Activated naive CD8-positive, alpha-beta T cell treated with anti-CD3 and anti-CD28 coated beads, Interleukin-2, amount 10 ng/mL, durations not matched to agents 7 days and 5 days (primary cell): Measurements from ENCODE around the gene FAM24B. TPM values are rescaled to one million over a fixed set of nuclear protein-coding genes. Genes with fewer than 3 reads are reported as not detected.

Experiments used
- ATAC-seq: fragments of 150-1000 bp; cut with Tn5 transposase; one replicate; pipeline ENCODE4 v1.10.0; 2021; ENCODE audit warnings: low read depth, moderate library complexity
- POLR2A ChIA-PET: fragments of 350-600 bp; sonication (Branson Sonifier 250); formaldehyde crosslinking; loops from one replicate; lab custom pipeline; 2021; ENCODE audit warnings: antibody characterized with exemption; lab: Charles Lee
- DNase-seq: peaks from one replicate; pipeline ENCODE4 v3.0.0; 2021
- H3K27ac Mint-ChIP-seq: one replicate; pipeline ENCODE4 v1.8.0; 2022; ENCODE audit warnings: mild to moderate bottlenecking, mixed read lengths
- H3K27me3 Mint-ChIP-seq: one replicate; pipeline ENCODE4 v1.8.0; 2022; ENCODE audit warnings: mild to moderate bottlenecking, moderate library complexity, mixed read lengths
- H3K36me3 Mint-ChIP-seq: one replicate; pipeline ENCODE4 v1.8.0; 2021; ENCODE audit warnings: mild to moderate bottlenecking, mixed read lengths
- H3K4me1 Mint-ChIP-seq: one replicate; pipeline ENCODE4 v1.8.0; 2021; ENCODE audit warnings: mixed read lengths
- H3K4me3 Mint-ChIP-seq: one replicate; pipeline ENCODE4 v1.8.0; 2022; ENCODE audit warnings: mild to moderate bottlenecking, moderate library complexity, mixed read lengths
- H3K9me3 Mint-ChIP-seq: one replicate; pipeline ENCODE4 v1.8.0; 2021; ENCODE audit warnings: mixed read lengths
- total RNA-seq, 2 experiments: library from RNA; stranded (reverse); gene quantifications; one replicate each; pipeline ENCODE4 v1.2.3, GENCODE V29; 2021

Gene FAM24B
- total RNA-seq, 2 experiments from 2014 or later, result 15.8 to 19.1 TPM

- Mint-ChIP-seq H3K4me3 (no peak overlapping the region), H3K4me1 (peaks cover 24% of the 10 kb centered on the region), H3K36me3 (peaks cover 47% of the 10 kb centered on the region), H3K27ac (no peak overlapping the region), H3K27me3 (no peaks in the 10 kb centered on the region), H3K9me3 (no peaks in the 10 kb centered on the region)
- DNase-seq, result no peak
- no peak for ATAC-seq
- POLR2A ChIA-PET, result no interaction called here
Observed at GRCh38 chr10:122852261-122852660, 27.1 kb downstream of the FAM24B start.

GRCh38 chr10:122850705-122851640 is 28.4 kb downstream of the FAM24B start:
- ATAC-seq (no peak), DNase-seq (no peak)
- Mint-ChIP-seq H3K27me3 (no peaks in the 10 kb centered on the region), H3K4me3 (no peak overlapping the region), H3K9me3 (peaks cover 4% of the 10 kb centered on the region), H3K36me3 (peaks cover 54% of the 10 kb centered on the region), H3K27ac (no peak overlapping the region), H3K4me1 (peaks cover 26% of the 10 kb centered on the region)
- POLR2A ChIA-PET, result no interaction called here

- no peak for ATAC-seq
- peaks cover 58% of the 10 kb centered on the region for H3K36me3 Mint-ChIP-seq
- POLR2A ChIA-PET, result no interaction called here
- H3K4me3 Mint-ChIP-seq, result no peak overlapping the region
- H3K27me3 Mint-ChIP-seq, result no peaks in the 10 kb centered on the region
- peaks cover 24% of the 10 kb centered on the region for H3K4me1 Mint-ChIP-seq
- peaks cover 4% of the 10 kb centered on the region for H3K9me3 Mint-ChIP-seq
- DNase-seq, result no peak
- H3K27ac Mint-ChIP-seq, result no peak overlapping the region
Observed at GRCh38 chr10:122849900-122850605, 29.3 kb downstream of the FAM24B start.

GRCh38 chr10:122849090-122849489 is 30.3 kb downstream of the FAM24B start:
- Mint-ChIP-seq H3K36me3 (peaks cover 54% of the 10 kb centered on the region), H3K4me1 (peaks cover 18% of the 10 kb centered on the region), H3K9me3 (peaks cover 6% of the 10 kb centered on the region), H3K27ac (no peak overlapping the region), H3K4me3 (no peak overlapping the region), H3K27me3 (no peaks in the 10 kb centered on the region)
- no peak for ATAC-seq
- DNase-seq, result no peak
- POLR2A ChIA-PET, result no interaction called here

- no peak overlapping the region for H3K27ac Mint-ChIP-seq
- DNase-seq (no peak), ATAC-seq (no peak)
- peaks cover 6% of the 10 kb centered on the region for H3K9me3 Mint-ChIP-seq
- peaks cover 47% of the 10 kb centered on the region for H3K36me3 Mint-ChIP-seq
- H3K4me3 Mint-ChIP-seq, result no peak overlapping the region
- no peaks in the 10 kb centered on the region for H3K27me3 Mint-ChIP-seq
- peaks cover 9% of the 10 kb centered on the region for H3K4me1 Mint-ChIP-seq
- POLR2A ChIA-PET, result no interaction called here
Observed at GRCh38 chr10:122847782-122848604, 31.4 kb downstream of the FAM24B start.

GRCh38 chr10:122845783-122846332 is 33.5 kb downstream of the FAM24B start, which contains the start of gene CUZD1:
Gene CUZD1, minus strand, starts transcription at chr10:122845857. Its CDS starts 14 bp downstream, at chr10:122845843.
- H3K27ac Mint-ChIP-seq, result no peak within 1 kb of the TSS
- ATAC-seq, result no peak
- H3K27me3 Mint-ChIP-seq, result no peaks in the 10 kb centered on the region

GRCh38 chr10:122844146-122844545 is 35.2 kb downstream of the FAM24B start:
- no peak overlapping the region for H3K27ac Mint-ChIP-seq
- peaks cover 47% of the 10 kb centered on the region for H3K36me3 Mint-ChIP-seq
- ATAC-seq (no peak), DNase-seq (no peak)
- H3K27me3 Mint-ChIP-seq, result no peaks in the 10 kb centered on the region
- POLR2A ChIA-PET, result no interaction called here
- H3K4me3 Mint-ChIP-seq, result no peak overlapping the region
- peaks cover 10% of the 10 kb centered on the region for H3K4me1 Mint-ChIP-seq
- peaks cover 6% of the 10 kb centered on the region for H3K9me3 Mint-ChIP-seq

More at GRCh38 chr10:122845783-122846332, 33.5 kb downstream of the FAM24B start, which contains the start of gene CUZD1:
- Mint-ChIP-seq H3K36me3 (peaks cover 51% of the 10 kb centered on the region), H3K4me1 (peaks cover 8% of the 10 kb centered on the region), H3K4me3 (no peak within 1 kb of the TSS), H3K9me3 (peaks cover 6% of the 10 kb centered on the region)
- POLR2A ChIA-PET, result no interaction called here
- no peak for DNase-seq

- H3K4me3 Mint-ChIP-seq, result no peak overlapping the region
- H3K27me3 Mint-ChIP-seq, result no peaks in the 10 kb centered on the region
- no peak for ATAC-seq
- H3K27ac Mint-ChIP-seq, result no peak overlapping the region
- H3K9me3 Mint-ChIP-seq, result peaks cover 4% of the 10 kb centered on the region
- H3K36me3 Mint-ChIP-seq, result peaks cover 59% of the 10 kb centered on the region
- peaks cover 5% of the 10 kb centered on the region for H3K4me1 Mint-ChIP-seq
- POLR2A ChIA-PET, result no interaction called here
- no peak for DNase-seq
Observed at GRCh38 chr10:122841569-122841968, 37.8 kb downstream of the FAM24B start.

- H3K27ac Mint-ChIP-seq, result peak overlapping the region; percentile 59
- no peak for ATAC-seq
- POLR2A ChIA-PET, result no interaction called here
- H3K36me3 Mint-ChIP-seq, result peaks cover 52% of the 10 kb centered on the region
- no peak for DNase-seq
- peaks cover 2% of the 10 kb centered on the region for H3K9me3 Mint-ChIP-seq
- peaks cover 2% of the 10 kb centered on the region for H3K4me1 Mint-ChIP-seq
- H3K4me3 Mint-ChIP-seq, result no peak overlapping the region
- no peaks in the 10 kb centered on the region for H3K27me3 Mint-ChIP-seq
Observed at GRCh38 chr10:122839505-122839904, 39.9 kb downstream of the FAM24B start.

GRCh38 chr10:122838880-122839279 is 40.5 kb downstream of the FAM24B start:
- peaks cover 2% of the 10 kb centered on the region for H3K4me1 Mint-ChIP-seq
- H3K9me3 Mint-ChIP-seq, result peaks cover 2% of the 10 kb centered on the region
- POLR2A ChIA-PET, result no interaction called here
- H3K27ac Mint-ChIP-seq, result no peak overlapping the region
- H3K27me3 Mint-ChIP-seq, result no peaks in the 10 kb centered on the region
- no peak for ATAC-seq
- no peak overlapping the region for H3K4me3 Mint-ChIP-seq
- DNase-seq, result no peak
- H3K36me3 Mint-ChIP-seq, result peaks cover 51% of the 10 kb centered on the region

GRCh38 chr10:122835908-122836307 is 43.5 kb downstream of the FAM24B start:
- Mint-ChIP-seq H3K27ac (no peak overlapping the region), H3K36me3 (peaks cover 54% of the 10 kb centered on the region), H3K4me3 (no peak overlapping the region), H3K4me1 (peaks cover 2% of the 10 kb centered on the region), H3K9me3 (peaks cover 3% of the 10 kb centered on the region), H3K27me3 (no peaks in the 10 kb centered on the region)
- DNase-seq, result no peak
- no peak for ATAC-seq
- POLR2A ChIA-PET, result no interaction called here

GRCh38 chr10:122830965-122831353 is 48.4 kb downstream of the FAM24B start:
- POLR2A ChIA-PET, result no interaction called here
- Mint-ChIP-seq H3K27me3 (peaks cover 3% of the 10 kb centered on the region), H3K4me3 (no peak overlapping the region), H3K27ac (no peak overlapping the region), H3K4me1 (no peaks in the 10 kb centered on the region), H3K9me3 (peaks cover 3% of the 10 kb centered on the region), H3K36me3 (peaks cover 28% of the 10 kb centered on the region)
- DNase-seq (no peak), ATAC-seq (no peak)
